Neutrophil (primary cell): ENCODE measurements around the gene RBBP8NL.

Source experiments
- H3K27ac ChIP-seq: fragments of 200-600 bp; sonication (generic); 2 replicates; pipeline ENCODE4 v1.5.1; 2016; ENCODE audit warnings: mild to moderate bottlenecking, moderate library complexity
- H3K27me3 ChIP-seq: fragments of 200-600 bp; sonication (generic); 2 replicates; pipeline ENCODE4 v1.6.0; 2016; ENCODE audit warnings: mild to moderate bottlenecking
- H3K36me3 ChIP-seq: fragments of 200-600 bp; sonication (generic); 2 replicates; pipeline ENCODE4 v1.5.1; 2017
- H3K4me1 ChIP-seq, 2 experiments: fragments of 200-600 bp in 1 of 2; sonication (generic) in 1 of 2; 1 replicate in 1 of 2; 2 replicates in 1 of 2; pipeline versions ENCODE4 v1.5.1 to v1.6.1; 2013 to 2016; ENCODE audit warnings: low read depth in 1 of 2, low read length in 1 of 2, mild to moderate bottlenecking in 1 of 2, moderate library complexity in 1 of 2; ENCODE audit not compliant: control insufficient read depth in 1 of 2, insufficient read depth in 1 of 2
- H3K4me3 ChIP-seq, 2 experiments: fragments of 200-600 bp in 1 of 2; sonication (generic) in 1 of 2; 1 replicate in 1 of 2; 2 replicates in 1 of 2; pipeline ENCODE4 v1.5.1; 2013 to 2016; ENCODE audit warnings: low read depth in 1 of 2, low read length in 1 of 2, mild to moderate bottlenecking in 1 of 2, moderate library complexity in 1 of 2
- H3K9me3 ChIP-seq: fragments of 200-600 bp; sonication (generic); 2 replicates; pipeline ENCODE4 v1.5.1; 2016
- CTCF ChIP-seq: fragments of 200-600 bp; sonication (generic); IDR thresholded peaks from 2 replicates; pipeline ENCODE4 v1.5.1; 2016; ENCODE audit warnings: antibody characterized with exemption

RBBP8NL gene

GRCh38 chr20:62445553-62446340 is 18.4 kb upstream of the RBBP8NL start:
- no peak overlapping the region for H3K27ac ChIP-seq
- H3K9me3 ChIP-seq: no peaks in the 10 kb centered on the region
- H3K27me3 ChIP-seq: peaks cover 3% of the 10 kb centered on the region
- H3K36me3 ChIP-seq: no peaks in the 10 kb centered on the region
- no peak for TF ChIP-seq CTCF
- no peaks in the 10 kb centered on the region for H3K4me1 ChIP-seq
- H3K4me3 ChIP-seq: no peak overlapping the region

- Histone ChIP-seq H3K9me3 (no peaks in the 10 kb centered on the region), H3K4me3 (no peak overlapping the region), H3K27ac (no peak overlapping the region), H3K27me3 (peaks cover 14% of the 10 kb centered on the region), H3K4me1 (no peaks in the 10 kb centered on the region), H3K36me3 (no peaks in the 10 kb centered on the region)
- no peak for TF ChIP-seq CTCF
Measured at GRCh38 chr20:62444286-62444685, 16.9 kb upstream of the RBBP8NL start.

DNA sequence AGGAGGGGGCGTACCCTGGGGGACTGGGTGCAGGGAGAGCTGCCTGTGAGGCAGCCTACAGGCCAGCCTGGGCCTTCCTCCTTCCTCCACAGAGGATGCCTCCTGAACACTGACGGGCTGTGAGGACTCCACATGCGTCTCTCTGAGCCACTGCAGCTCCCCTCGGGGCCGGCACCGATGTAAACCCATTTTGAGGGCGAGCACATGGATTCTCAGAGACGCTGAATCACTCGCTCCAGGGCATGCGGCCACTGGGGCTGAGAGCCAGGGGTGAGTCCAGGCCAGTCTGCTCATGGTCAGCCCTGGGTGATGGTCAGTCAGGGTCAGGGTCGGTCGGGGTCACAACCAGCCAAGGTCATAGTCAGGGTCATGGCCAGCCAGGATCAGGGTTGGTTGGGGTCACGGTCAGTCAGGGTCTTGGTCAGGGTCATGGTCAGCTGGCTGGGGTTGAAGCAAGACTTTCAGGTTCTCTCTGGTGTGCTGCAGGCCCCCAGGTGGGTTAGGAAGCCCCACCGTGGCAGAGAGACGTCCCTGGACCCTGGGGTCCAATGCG is 14.7 kb upstream of the RBBP8NL start:
- no peak for TF ChIP-seq CTCF
- no peak overlapping the region for H3K27ac ChIP-seq
- H3K9me3 ChIP-seq: no peaks in the 10 kb centered on the region
- H3K4me3 ChIP-seq: no peak overlapping the region
- H3K27me3 ChIP-seq: peaks cover 15% of the 10 kb centered on the region
- H3K36me3 ChIP-seq: no peaks in the 10 kb centered on the region
- H3K4me1 ChIP-seq: no peaks in the 10 kb centered on the region

DNA sequence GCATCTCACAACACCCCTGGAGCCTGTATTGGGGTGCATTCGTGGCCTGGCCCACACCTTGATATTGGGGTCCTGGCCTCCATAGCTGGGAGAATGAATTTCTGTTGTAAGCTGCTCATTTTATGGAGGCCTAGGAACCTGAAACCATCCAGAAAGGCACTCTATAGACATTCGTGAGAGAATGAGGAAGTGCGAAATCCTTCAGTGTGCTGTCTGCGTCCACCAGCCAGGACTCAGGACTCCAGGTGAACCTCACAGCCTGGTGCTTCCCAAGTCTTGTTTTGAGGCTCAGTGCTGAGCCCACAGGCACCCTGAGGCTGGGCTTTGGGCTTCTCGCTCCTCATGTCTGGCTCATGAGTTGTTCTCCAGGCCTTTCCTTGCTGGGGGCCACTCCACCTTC is 11.9 kb upstream of the RBBP8NL start:
- TF ChIP-seq CTCF: no peak
- Histone ChIP-seq H3K9me3 (no peaks in the 10 kb centered on the region), H3K4me3 (no peak overlapping the region), H3K4me1 (no peaks in the 10 kb centered on the region), H3K36me3 (no peaks in the 10 kb centered on the region), H3K27ac (no peak overlapping the region), H3K27me3 (peaks cover 42% of the 10 kb centered on the region)

DNA sequence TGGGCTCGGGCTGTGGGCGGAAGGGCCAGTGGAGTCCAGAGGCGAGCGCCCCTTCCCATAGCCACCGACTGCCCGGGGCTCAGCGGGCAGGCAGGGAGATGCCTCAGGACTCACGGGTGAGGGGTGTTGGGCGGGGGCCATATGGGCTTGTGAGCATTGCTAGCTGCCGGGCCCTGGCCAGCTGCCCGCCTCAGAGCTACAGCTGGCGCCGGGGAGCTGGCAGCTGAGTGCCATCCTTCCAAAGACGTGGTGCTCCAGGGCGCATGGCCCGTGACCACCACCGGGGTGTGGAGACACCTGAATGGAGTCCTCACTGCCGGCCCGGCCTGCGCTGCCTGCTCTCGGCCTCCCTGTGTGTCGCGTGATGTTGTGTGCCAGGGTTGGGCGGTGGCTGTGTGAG is 10.6 kb upstream of the RBBP8NL start:
- Histone ChIP-seq H3K27me3 (peaks cover 55% of the 10 kb centered on the region), H3K27ac (no peak overlapping the region), H3K36me3 (no peaks in the 10 kb centered on the region), H3K4me1 (no peaks in the 10 kb centered on the region), H3K9me3 (no peaks in the 10 kb centered on the region), H3K4me3 (no peak overlapping the region)
- TF ChIP-seq CTCF: no peak
